HepG2 (cell line): ENCODE data around the gene PNPLA2. TPM values are rescaled to one million over a fixed set of nuclear protein-coding genes. Genes with fewer than 3 reads are reported as not detected.

Source experiments
- ATF3 ChIP-seq: sonication (generic); formaldehyde crosslinking; IDR thresholded peaks from 2 replicates; pipeline ENCODE4 v1.4.0; 2020; ENCODE audit warnings: missing genetic modification reagents
- CBX1 ChIP-seq: IDR thresholded peaks from one replicate; pipeline ENCODE4 v1.6.1; 2016; ENCODE audit warnings: antibody characterized with exemption, low read depth
- ESRRA ChIP-seq: sonication (generic); formaldehyde crosslinking; IDR thresholded peaks from 2 replicates; pipeline ENCODE4 v1.5.1; 2020; ENCODE audit warnings: mild to moderate bottlenecking, low read depth, missing genetic modification reagents
- GMEB2 ChIP-seq: IDR thresholded peaks from 2 replicates; pipeline ENCODE4 v1.6.1; 2016; ENCODE audit warnings: missing biosample characterization, missing genetic modification reagents, low read depth
- MXD4 ChIP-seq: IDR thresholded peaks from 2 replicates; pipeline ENCODE4 v1.6.1; 2016; ENCODE audit warnings: mild to moderate bottlenecking, missing biosample characterization, missing genetic modification reagents
- POLR2G ChIP-seq: fragments of 200-400 bp; formaldehyde crosslinking; IDR thresholded peaks from 2 replicates; pipeline ENCODE4 v1.6.1; 2018; ENCODE audit warnings: mild to moderate bottlenecking, low read depth, low read length, moderate library complexity
- RORA ChIP-seq: sonication (generic); formaldehyde crosslinking; IDR thresholded peaks from 2 replicates; pipeline ENCODE4 v1.5.0; 2020; ENCODE audit warnings: mild to moderate bottlenecking, missing genetic modification reagents, moderate library complexity
- SNAPC4 ChIP-seq: sonication (generic); formaldehyde crosslinking; IDR thresholded peaks from 2 replicates; pipeline ENCODE4 v1.4.0; 2020; ENCODE audit warnings: mild to moderate bottlenecking, missing genetic modification reagents
- ZBED4 ChIP-seq: sonication (generic); formaldehyde crosslinking; IDR thresholded peaks from 2 replicates; pipeline ENCODE4 v1.4.0; 2020; ENCODE audit warnings: missing genetic modification reagents, borderline replicate concordance
- ZFP36 ChIP-seq: fragments of 150-350 bp; IDR thresholded peaks from 2 replicates; pipeline ENCODE4 v1.6.1; 2018; ENCODE audit warnings: borderline replicate concordance, low read length, low read depth; ENCODE audit not compliant: partially characterized antibody
- ZNF275 ChIP-seq: sonication (generic); formaldehyde crosslinking; IDR thresholded peaks from 2 replicates; pipeline ENCODE4 v1.8.0; 2022; ENCODE audit warnings: missing genetic modification reagents, mild to moderate bottlenecking, inconsistent platforms, borderline replicate concordance
- ZNF329 ChIP-seq: sonication (generic); formaldehyde crosslinking; IDR thresholded peaks from 2 replicates; pipeline ENCODE4 v1.9.0; 2021; ENCODE audit warnings: low read depth, mild to moderate bottlenecking, missing genetic modification reagents
- ZNF367 ChIP-seq: sonication (generic); formaldehyde crosslinking; IDR thresholded peaks from 2 replicates; pipeline ENCODE4 v1.4.0; 2020; ENCODE audit warnings: missing genetic modification reagents, borderline replicate concordance
- ZNF720 ChIP-seq: sonication (generic); formaldehyde crosslinking; IDR thresholded peaks from 2 replicates; pipeline ENCODE4 v1.4.0; 2020; ENCODE audit warnings: missing genetic modification reagents
- ZNF746 ChIP-seq: sonication (generic); formaldehyde crosslinking; IDR thresholded peaks from 2 replicates; pipeline ENCODE4 v1.8.0; 2022; ENCODE audit warnings: mild to moderate bottlenecking, missing genetic modification reagents
- ZNF891 ChIP-seq: sonication (generic); formaldehyde crosslinking; IDR thresholded peaks from 2 replicates; pipeline ENCODE4 v1.5.0; 2020; ENCODE audit warnings: mild to moderate bottlenecking, missing genetic modification reagents
- polyA plus RNA-seq, 8 experiments: library from polyadenylated mRNA; depleted of rRNA in 3 of 8; stranded (reverse) in 7 of 8; unstranded in 1 of 8; fragments of >200 nt; fragmentation: Illumina TruSeq in 4 of 8; extraction: Trizol in 4 of 8; gene quantifications; 2 replicates each; pipeline versions ENCODE4 v1.2.1 to v1.2.3, GENCODE V29; 2011 to 2016; ENCODE audit warnings: low read depth in 4 of 8, missing spikeins in 1 of 8, mixed read lengths in 1 of 8; ENCODE audit not compliant: insufficient read depth in 1 of 8
- total RNA-seq, 5 experiments: library from RNA; depleted of rRNA; stranded (reverse); fragments of >200 nt; fragmentation: Illumina TruSeq; extraction: Trizol; gene quantifications; 2 replicates each; pipeline ENCODE4 v1.2.3, GENCODE V29; 2016; ENCODE audit warnings: low read depth in 1 of 5

PNPLA2 gene
- total and polyA plus RNA-seq, 2 of the 13 experiments (the other 11 are each of a cell fraction or from before 2014, with no cell fraction given), result 10.5 to 43.2 TPM

- TF ChIP-seq ZNF275 (CRISPR knock-in tag) (no peak), POLR2G (no peak), ZNF720 (CRISPR knock-in tag) (no peak), ATF3 (CRISPR knock-in tag) (no peak), CBX1 (no peak), ZNF891 (CRISPR knock-in tag) (no peak), SNAPC4 (CRISPR knock-in tag) (no peak), MXD4 (peak; percentile 50; the same call in 1 of the 2 replicates), ESRRA (no peak), ZNF746 (CRISPR knock-in tag) (0 out of 2 replicates have a peak, but pooled peaks have one; percentile 21), ZFP36 (no peak), ZBED4 (CRISPR knock-in tag) (no peak), ZNF329 (no peak), RORA (CRISPR knock-in tag) (no peak), GMEB2 (no peak), ZNF367 (CRISPR knock-in tag) (no peak)
These were observed 26.3 kb downstream of the PNPLA2 start (continued) for GRCh38 chr11:844693-845644.
